GM12874 (cell line): ENCODE measurements around the gene ARHGAP23.

Experiments
- TF ChIP-seq, protein P1 (sequence below): IDR thresholded peaks from 2 replicates; pipeline ENCODE4 v1.5.1; 2011; ENCODE audit warnings: low read depth, mild to moderate bottlenecking, control low read depth, low read length, moderate library complexity; ENCODE audit not compliant: insufficient read depth

The ARHGAP23 gene

DNA sequence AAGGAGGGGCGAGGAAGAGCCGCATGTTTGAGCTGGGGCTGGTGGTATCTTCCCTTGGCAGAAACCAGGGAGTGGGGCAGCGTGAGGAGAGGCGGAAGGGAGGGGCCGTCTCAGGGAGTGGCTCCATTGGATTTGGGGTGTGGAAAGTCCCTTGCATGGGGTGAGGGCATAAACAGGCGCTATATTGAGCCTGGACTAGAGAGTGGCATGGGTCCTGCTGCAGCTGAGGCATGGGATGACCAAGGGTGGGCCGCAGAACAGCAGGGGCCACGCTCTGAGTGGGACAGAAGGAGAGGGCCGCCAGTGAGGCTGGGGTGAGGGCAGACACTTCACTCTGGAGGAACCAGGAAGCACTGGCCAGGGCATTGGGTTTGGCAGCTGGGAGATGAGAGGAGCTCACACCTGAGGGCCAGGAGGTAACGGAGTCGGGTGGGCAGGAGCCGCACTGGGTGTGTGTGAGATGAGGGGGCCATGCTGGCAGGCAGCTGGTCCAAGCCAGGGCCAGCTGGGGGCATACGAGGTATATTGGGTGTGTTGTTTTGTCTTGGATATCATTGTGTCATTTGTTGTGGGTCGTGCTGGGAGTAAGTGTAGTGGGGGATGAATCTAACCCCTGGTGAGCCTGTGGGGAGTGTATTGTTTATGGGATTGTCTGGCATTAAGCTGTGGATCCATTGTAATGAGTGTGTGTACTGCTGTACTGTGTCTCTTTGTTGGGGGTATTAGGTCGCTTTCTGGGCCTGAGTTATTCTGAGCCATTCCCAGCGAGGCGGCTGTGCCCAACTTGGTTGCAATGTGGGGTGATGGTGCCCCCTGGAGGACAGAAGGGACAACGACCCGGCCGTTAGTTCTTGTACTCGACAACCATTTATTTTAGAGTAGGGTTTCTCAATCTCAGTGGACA lies 56.2 kb downstream of the ARHGAP23 start:
- TF ChIP-seq, protein P1, sequence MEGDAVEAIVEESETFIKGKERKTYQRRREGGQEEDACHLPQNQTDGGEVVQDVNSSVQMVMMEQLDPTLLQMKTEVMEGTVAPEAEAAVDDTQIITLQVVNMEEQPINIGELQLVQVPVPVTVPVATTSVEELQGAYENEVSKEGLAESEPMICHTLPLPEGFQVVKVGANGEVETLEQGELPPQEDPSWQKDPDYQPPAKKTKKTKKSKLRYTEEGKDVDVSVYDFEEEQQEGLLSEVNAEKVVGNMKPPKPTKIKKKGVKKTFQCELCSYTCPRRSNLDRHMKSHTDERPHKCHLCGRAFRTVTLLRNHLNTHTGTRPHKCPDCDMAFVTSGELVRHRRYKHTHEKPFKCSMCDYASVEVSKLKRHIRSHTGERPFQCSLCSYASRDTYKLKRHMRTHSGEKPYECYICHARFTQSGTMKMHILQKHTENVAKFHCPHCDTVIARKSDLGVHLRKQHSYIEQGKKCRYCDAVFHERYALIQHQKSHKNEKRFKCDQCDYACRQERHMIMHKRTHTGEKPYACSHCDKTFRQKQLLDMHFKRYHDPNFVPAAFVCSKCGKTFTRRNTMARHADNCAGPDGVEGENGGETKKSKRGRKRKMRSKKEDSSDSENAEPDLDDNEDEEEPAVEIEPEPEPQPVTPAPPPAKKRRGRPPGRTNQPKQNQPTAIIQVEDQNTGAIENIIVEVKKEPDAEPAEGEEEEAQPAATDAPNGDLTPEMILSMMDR = peak; percentile 67

DNA sequence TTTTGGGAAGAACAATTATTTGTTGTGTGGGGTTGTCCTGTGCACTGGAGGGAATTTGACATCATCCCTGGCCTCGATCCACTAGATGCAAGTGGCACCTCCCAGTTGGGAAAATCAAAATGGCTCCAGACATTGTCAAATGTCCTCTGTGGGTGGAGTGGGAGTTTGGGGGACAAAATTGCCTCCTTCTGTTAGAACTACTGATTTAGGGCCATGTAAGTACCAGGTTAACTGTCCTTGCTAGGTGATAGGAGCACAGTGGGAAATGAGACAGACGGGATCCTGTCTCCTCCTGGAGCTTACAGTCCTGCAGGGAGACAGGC lies 56.8 kb downstream of the ARHGAP23 start:
- TF ChIP-seq, protein P1 = no peak

DNA sequence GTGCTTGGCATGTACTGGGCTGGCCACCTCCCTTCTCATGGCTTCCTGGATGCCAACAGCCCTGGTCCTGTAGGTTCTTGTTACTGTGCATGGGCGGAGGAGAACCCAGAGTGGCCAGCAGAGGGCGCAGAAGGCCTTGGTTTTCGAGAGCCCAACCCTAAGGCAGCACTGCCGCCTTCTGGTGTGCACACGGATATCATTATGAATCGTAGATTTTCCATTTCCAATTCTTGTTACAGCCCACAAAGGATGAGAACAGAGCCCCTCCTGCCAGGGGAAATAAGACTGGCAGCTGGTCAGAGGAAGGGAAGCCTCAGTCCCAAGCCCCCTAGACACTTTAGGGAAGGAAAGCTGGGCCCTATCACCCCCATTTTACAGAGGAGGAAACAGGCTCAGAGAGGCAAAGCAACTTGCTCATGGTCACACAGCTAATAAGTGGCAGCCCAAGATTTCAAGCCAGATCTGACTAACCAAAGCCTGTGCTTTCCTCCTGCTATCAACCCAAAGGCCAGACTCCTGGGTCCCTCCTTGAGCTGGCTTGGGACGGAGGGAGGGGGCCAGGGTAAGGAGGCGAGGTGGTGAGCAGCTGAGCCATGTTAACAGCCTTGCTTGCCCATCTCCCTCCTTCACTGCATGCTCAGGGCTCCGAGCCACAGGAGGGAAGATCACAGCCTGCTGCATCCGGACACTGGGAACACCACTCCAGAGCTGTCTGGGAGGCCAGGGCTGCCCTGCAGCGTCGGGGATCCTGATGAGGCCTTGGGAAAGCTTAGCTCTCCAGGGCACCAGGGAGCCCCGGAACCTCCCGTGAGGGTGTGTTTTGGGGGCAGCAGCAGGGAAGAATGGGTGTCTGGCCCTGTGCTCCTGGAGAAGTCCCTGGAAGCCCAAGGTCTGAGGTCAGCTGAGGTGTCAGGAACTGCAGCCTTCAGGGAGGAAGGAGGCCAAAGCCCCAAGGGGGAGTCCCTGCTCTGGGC lies 64.1 kb downstream of the ARHGAP23 start:
- TF ChIP-seq, protein P1 = peak; percentile 80

DNA sequence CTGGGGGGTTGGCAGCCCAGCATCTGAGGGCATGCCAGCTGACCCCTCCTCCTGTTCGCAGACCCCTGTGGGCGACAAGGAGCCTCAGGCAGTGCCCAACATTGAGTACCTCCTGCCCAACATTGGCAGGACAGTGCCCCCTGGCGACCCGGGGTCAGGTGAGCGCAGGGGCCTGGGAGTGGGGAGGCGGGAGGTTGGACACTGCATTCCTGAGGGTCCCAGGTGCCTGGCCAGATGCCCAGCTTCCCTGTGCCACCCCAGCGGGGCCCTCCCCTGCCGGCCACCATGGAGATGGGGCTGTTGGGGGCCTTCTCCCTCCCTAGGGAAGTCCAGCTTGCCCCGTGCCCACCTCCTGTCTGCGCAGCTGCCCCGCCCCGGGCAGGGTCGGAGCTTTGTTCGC lies 70.1 kb downstream of the ARHGAP23 start:
- TF ChIP-seq, protein P1 = no peak

DNA sequence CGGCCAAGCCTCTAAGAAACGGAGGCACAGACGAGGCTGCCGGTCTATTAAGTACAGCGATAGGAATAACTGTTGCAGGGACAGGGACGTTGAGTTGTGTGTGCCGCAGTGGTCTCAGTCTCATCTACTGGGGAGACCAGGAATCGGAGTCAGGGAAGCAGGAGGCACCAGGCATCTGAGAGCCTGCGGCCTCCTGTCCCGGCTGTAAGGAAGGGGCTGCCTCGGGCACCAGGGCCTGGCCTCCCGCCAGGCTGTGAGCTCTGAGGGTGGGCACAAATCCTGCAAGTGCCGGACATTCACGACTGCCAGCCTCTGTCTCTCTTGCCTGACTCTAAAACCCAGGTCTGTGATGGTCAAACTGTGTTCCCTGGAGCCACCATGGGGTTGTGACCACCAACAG lies 76.0 kb downstream of the ARHGAP23 start:
- TF ChIP-seq, protein P1 = no peak

DNA sequence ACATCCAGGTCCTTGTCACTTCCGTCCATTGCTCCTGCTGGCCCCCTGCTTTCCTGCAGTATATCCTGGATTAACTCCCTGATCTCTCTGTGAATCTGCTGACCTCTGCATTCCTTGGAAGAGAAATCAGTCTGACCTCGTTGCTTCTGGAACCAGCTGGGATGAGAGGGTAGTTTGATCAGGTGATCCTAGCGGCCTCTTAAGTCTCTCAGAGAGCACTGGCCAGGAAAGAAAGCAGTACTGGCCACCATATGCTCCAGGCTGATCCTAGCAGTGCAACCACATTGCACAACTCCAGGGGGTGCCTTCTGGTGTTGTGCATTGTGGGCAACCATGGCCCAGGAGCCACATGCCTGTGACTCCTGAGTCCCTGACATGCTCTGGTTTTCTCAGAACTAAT lies 79.2 kb downstream of the ARHGAP23 start:
- TF ChIP-seq, protein P1 = no peak

DNA sequence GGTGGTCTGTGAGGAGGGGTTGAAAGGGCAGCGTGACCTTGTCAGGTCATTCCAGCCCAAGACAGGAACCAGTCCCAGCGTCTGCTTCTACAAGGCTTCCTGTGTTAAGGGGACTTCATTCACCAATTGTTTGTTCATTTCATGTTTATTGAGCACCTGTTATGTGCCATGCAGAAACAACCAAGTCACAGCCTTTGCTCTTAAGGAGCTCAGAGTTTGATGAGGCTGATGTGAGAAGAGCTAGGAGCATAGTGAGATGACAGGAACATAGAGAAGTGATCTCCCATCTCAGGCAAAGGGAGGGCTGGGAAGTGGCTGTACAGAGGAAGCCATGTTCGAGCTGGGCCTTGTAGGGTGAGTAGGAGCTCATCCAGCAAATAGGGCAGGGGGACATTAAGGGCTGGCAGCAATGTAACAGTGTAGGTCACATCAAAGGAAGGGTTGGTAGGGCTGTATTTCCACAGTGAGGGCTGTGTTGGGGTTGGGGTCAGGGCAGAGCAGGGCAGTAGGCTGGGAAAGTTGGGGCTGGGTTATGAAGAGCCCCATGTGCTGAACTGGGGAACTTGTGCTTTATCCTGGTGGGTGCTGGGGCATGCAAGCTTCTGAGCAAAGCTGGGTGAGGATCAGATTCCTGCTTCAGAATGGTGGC lies 79.8 kb downstream of the ARHGAP23 start:
- TF ChIP-seq, protein P1 = no peak
